ENCODE measurements around the gene ZBTB20.

DNA sequence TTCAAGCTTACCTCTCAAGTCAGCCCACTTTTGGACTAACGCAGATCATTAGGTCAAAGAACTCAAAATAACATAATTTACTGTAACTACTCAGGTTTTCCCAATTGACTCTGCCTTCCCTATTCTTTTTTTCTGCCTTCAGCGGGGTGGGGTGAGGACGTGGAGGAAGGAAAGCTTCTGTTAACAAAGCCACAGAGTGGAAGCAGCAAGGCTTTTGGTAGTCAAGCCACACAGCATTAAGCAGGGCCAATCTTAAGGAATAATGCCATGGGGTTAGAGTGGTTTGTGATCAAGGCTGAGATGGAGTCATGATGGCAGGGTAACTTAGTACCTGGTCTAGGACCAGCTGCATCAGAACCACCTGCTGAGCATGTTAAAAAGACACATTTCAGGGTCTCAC is 575.7 kb downstream of the ZBTB20 start:
- no peak for TF ChIP-seq EZH2phosphoT487 (IDR thresholded peaks at IDR 0.05; ENCODE audit: low read length)
- TF ChIP-seq, protein P1, sequence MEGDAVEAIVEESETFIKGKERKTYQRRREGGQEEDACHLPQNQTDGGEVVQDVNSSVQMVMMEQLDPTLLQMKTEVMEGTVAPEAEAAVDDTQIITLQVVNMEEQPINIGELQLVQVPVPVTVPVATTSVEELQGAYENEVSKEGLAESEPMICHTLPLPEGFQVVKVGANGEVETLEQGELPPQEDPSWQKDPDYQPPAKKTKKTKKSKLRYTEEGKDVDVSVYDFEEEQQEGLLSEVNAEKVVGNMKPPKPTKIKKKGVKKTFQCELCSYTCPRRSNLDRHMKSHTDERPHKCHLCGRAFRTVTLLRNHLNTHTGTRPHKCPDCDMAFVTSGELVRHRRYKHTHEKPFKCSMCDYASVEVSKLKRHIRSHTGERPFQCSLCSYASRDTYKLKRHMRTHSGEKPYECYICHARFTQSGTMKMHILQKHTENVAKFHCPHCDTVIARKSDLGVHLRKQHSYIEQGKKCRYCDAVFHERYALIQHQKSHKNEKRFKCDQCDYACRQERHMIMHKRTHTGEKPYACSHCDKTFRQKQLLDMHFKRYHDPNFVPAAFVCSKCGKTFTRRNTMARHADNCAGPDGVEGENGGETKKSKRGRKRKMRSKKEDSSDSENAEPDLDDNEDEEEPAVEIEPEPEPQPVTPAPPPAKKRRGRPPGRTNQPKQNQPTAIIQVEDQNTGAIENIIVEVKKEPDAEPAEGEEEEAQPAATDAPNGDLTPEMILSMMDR (IDR thresholded peaks at IDR 0.05; ENCODE audit: low read length): no peak
- TF ChIP-seq EZH2 (optimal IDR thresholded peaks at IDR 0.05; ENCODE audit: low read depth, low read length): no peak

Data from MM.1S (cell line).